Ovary (tissue), 3 donors: ENCODE results near the gene P2RY14.

Experiments
- POLR2A ChIP-seq: fragments of 450-650 bp; IDR thresholded peaks from one replicate; pipeline ENCODE4 v1.6.1; 2017; ENCODE audit warnings: antibody characterized with exemption, mild to moderate bottlenecking, moderate library complexity
- TF ChIP-seq, protein P1 (sequence below), 3 donors: fragments of 450-650 bp in 2 of 3; fragments of 200-600 bp in 1 of 3; IDR thresholded peaks; one replicate each; pipeline versions ENCODE4 v1.5.1 to v1.8.0; 2016 to 2022; ENCODE audit warnings: antibody characterized with exemption in 3 of 3, mild to moderate bottlenecking in 1 of 3
- donor health status: DM: no; HTN: no; CAD: no.

DNA sequence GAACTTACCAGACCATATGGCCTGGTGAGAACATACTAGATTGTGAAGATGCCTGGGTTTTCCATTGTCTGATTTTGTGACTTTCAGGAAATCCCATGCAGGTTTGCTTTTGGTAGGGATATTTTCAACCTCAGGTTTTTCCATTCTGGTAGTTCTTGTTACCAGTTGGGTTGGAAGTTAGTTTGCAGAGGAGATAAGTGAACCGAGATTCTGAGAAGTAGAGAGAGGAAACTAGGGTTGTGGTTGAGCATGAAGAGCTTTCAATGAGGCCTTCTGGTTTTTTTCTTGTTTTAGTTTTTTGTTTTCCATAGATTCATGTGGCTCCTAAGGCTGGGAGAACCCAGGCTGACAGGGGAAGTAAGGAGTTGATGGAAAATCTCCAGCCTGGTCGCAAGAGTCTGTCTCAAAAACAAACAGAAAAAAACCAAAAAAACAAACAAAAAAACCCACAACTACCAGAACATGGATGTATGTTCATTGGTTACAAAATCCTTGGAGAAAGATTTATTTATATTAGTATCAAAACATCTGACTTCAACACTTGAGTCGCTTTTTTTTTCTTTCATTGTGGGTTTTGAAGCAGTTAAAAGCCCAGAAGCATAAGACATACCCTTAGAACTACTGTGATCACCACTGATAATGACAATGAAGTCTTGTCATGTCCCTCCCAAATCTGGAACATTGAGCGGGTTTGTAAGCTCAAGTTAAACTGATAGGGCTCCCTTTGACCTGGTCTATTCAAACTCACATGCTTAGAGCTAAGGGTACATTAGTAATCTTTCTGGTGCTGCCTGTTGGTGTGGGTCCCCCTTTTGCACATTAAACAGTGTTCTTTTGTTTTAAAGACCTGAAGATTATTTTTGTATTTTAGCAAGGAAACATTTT lies 78.5 kb downstream of the P2RY14 start:
- TF ChIP-seq, protein P1, sequence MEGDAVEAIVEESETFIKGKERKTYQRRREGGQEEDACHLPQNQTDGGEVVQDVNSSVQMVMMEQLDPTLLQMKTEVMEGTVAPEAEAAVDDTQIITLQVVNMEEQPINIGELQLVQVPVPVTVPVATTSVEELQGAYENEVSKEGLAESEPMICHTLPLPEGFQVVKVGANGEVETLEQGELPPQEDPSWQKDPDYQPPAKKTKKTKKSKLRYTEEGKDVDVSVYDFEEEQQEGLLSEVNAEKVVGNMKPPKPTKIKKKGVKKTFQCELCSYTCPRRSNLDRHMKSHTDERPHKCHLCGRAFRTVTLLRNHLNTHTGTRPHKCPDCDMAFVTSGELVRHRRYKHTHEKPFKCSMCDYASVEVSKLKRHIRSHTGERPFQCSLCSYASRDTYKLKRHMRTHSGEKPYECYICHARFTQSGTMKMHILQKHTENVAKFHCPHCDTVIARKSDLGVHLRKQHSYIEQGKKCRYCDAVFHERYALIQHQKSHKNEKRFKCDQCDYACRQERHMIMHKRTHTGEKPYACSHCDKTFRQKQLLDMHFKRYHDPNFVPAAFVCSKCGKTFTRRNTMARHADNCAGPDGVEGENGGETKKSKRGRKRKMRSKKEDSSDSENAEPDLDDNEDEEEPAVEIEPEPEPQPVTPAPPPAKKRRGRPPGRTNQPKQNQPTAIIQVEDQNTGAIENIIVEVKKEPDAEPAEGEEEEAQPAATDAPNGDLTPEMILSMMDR (IDR thresholded peaks at IDR 0.05): no peak
- TF ChIP-seq POLR2A: no peak
